ENCODE results near the gene WDR26. TPM values are rescaled to one million over a fixed set of nuclear protein-coding genes. Genes with fewer than 3 reads are reported as not detected.

WDR26 gene
- total and polyA plus RNA-seq, 9 of the 15 experiments (the other 6 are each of a cell fraction or from before 2014, with no cell fraction given), result 11.5 to 66.0 (median 39.8) TPM

GRCh38 chr1:224357626-224358124 lies 76.9 kb downstream of the WDR26 start (continued):
- no peak for TF ChIP-seq REST (IDR thresholded peaks at IDR 0.05; ENCODE audit: borderline replicate concordance)
- no peak for TF ChIP-seq REST (CRISPR knock-in tag; IDR thresholded peaks at IDR 0.05; ENCODE audit: low read depth)
- TF ChIP-seq ZNF280B (CRISPR knock-in tag; IDR thresholded peaks at IDR 0.05), result no peak
- TF ChIP-seq ZNF354B (CRISPR knock-in tag; IDR thresholded peaks at IDR 0.05), result no peak
- no peak for TF ChIP-seq ZNF609 (CRISPR knock-in tag; IDR thresholded peaks at IDR 0.05; ENCODE audit: borderline replicate concordance)

Measured in K562 (cell line).